GM06990 (cell line): Measurements from ENCODE around the gene GDPD3.

Experiments used
- DNase-seq: peaks from one replicate; pipeline ENCODE4 v3.0.0-alpha.2; 2011; ENCODE audit not compliant: insufficient read length; ENCODE audit errors: extremely low read depth
- H3K27me3 ChIP-seq: replicated peaks from 2 replicates; pipeline ENCODE4 v1.6.0; 2011; ENCODE audit warnings: low read length; ENCODE audit not compliant: control insufficient read depth, insufficient read depth
- H3K36me3 ChIP-seq: 2 replicates; pipeline ENCODE4 v1.5.1; 2011; ENCODE audit warnings: low read length; ENCODE audit not compliant: control insufficient read depth, insufficient read depth
- H3K4me3 ChIP-seq: replicated peaks from 2 replicates; pipeline ENCODE4 v1.5.1; 2011; ENCODE audit warnings: low read depth, mild to moderate bottlenecking, control low read depth, low read length
- CTCF ChIP-seq: IDR thresholded peaks from 2 replicates; pipeline ENCODE4 v1.5.1; 2011; ENCODE audit warnings: low read length, control low read depth, mild to moderate bottlenecking, inconsistent platforms; ENCODE audit not compliant: insufficient read depth, poor library complexity, severe bottlenecking

Gene GDPD3

GRCh38 chr16:30083216-30084055 is 29.9 kb downstream of the GDPD3 start:
- no peak for DNase-seq
- H3K36me3 ChIP-seq: peaks cover 51% of the 10 kb centered on the region
- no peak for TF ChIP-seq CTCF
- no peak overlapping the region for H3K4me3 ChIP-seq
- no peaks in the 10 kb centered on the region for H3K27me3 ChIP-seq

GRCh38 chr16:30082545-30083090 is 30.7 kb downstream of the GDPD3 start:
- no peaks in the 10 kb centered on the region for H3K27me3 ChIP-seq
- peaks cover 54% of the 10 kb centered on the region for H3K36me3 ChIP-seq
- no peak overlapping the region for H3K4me3 ChIP-seq
- peak; percentile 22 for TF ChIP-seq CTCF
- no peak for DNase-seq

GRCh38 chr16:30079480-30079879 is 33.9 kb downstream of the GDPD3 start:
- DNase-seq: no peak
- Histone ChIP-seq H3K4me3 (no peak overlapping the region), H3K36me3 (peaks cover 44% of the 10 kb centered on the region), H3K27me3 (no peaks in the 10 kb centered on the region)
- no peak for TF ChIP-seq CTCF

GRCh38 chr16:30078744-30079143 is 34.6 kb downstream of the GDPD3 start:
- Histone ChIP-seq H3K27me3 (no peaks in the 10 kb centered on the region), H3K36me3 (peaks cover 39% of the 10 kb centered on the region), H3K4me3 (no peak overlapping the region)
- no peak for TF ChIP-seq CTCF
- no peak for DNase-seq

GRCh38 chr16:30077656-30078055 is 35.7 kb downstream of the GDPD3 start:
- no peak overlapping the region for H3K4me3 ChIP-seq
- H3K27me3 ChIP-seq: no peaks in the 10 kb centered on the region
- TF ChIP-seq CTCF: no peak
- H3K36me3 ChIP-seq: peaks cover 28% of the 10 kb centered on the region
- DNase-seq: no peak
